ENCODE results near the gene OSGEPL1.
"Not testable (repeated sequence)": the region's sequence is repeated elsewhere in the genome, so short reads cannot be mapped to it uniquely, and the experiment has no call there.

The OSGEPL1 gene, protein sequence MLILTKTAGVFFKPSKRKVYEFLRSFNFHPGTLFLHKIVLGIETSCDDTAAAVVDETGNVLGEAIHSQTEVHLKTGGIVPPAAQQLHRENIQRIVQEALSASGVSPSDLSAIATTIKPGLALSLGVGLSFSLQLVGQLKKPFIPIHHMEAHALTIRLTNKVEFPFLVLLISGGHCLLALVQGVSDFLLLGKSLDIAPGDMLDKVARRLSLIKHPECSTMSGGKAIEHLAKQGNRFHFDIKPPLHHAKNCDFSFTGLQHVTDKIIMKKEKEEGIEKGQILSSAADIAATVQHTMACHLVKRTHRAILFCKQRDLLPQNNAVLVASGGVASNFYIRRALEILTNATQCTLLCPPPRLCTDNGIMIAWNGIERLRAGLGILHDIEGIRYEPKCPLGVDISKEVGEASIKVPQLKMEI

GRCh38 chr2:189762551-189763298, at the start of gene OSGEPL1:
TSS of gene OSGEPL1 (minus strand) at chr2:189762792. CDS start at chr2:189761640, 1,152 bp downstream.
- DNase-seq (ENCODE audit: low spot score) = peak; percentile 79

DNA sequence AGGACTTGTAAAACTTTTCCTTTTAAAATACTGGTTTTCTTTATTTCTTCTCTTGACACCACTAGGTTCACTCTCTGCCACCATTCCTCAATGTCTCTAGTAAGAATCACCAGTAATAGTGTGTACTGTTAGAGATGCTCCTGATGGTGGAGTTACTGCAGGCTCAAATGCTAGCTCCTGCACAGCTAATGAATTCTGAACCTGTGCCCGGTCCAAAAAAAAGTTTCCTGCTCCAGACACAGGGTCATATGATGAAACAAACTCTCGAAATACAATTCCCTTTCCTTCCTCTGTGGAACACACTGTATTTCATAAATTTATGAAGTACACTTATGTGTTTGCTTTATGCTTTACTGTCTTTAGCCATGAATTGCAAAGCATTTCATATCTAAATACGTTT, 40.8 kb upstream of the OSGEPL1 start:
- no peak for DNase-seq (ENCODE audit: low spot score)

- no peak for DNase-seq (ENCODE audit: low spot score)
These were observed 39.9 kb upstream of the OSGEPL1 start for GRCh38 chr2:189802396-189802912.

- DNase-seq (ENCODE audit: low spot score) = no peak
These were observed 36.9 kb upstream of the OSGEPL1 start for GRCh38 chr2:189799531-189799930.

- DNase-seq (ENCODE audit: low spot score) = no peak
These were observed 36.4 kb upstream of the OSGEPL1 start for GRCh38 chr2:189799030-189799331.

DNA sequence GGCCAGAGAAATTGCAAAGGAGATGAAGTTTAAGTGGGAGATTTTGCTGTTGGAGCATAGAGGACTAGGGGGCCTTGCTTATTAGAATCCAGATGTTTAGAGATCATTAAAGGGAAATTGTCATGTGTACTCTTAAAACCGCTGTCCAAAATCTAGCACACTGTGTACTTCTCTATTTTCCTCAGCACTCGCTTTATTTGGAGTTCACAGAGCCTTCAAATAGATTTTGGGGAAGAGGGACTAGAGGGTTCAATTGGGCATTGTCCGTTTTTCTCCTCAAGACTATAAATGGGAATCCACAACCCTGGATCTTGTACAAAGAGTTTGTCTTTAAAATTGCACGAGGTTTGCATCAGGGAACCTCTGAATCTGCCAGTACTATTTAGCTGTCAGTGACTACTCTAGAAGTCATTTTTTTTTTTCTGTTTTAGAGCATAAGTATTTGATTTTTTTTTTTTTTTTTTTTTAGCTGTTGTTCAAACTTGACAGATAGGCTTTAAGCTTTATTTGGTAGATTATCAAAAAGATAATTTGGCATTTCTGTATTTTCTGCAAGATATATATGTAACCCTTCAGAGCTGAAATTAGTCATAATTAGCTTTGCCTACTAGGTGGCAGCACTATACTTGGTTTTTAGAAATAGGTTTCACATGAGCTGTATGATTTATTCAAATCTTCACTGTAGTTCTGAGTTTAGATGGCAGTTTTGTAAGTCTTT, 35.9 kb upstream of the OSGEPL1 start:
- DNase-seq (ENCODE audit: low spot score) = peak; percentile 46

GRCh38 chr2:189797902-189798301, 35.3 kb upstream of the OSGEPL1 start:
- DNase-seq (ENCODE audit: low spot score) = no peak

DNA sequence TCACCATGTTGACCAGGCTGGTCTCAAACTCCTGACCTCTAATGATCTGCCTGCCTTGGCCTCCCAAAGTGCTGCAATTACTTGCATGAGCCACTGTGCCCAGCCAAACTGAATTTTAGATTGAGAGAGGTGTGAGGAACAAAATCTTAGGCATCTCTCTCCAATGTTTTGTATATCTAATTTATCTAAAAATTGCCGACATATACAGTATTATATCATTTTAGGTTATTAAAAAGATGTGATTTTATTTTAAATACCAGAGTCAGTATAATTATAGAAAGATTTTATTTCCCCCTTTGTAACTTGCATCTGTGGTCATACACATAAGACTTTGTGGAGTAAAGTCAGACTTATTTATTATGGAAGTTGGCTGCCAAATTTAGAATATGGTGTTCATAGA, 31.7 kb upstream of the OSGEPL1 start:
- DNase-seq (ENCODE audit: low spot score) = no peak

DNA sequence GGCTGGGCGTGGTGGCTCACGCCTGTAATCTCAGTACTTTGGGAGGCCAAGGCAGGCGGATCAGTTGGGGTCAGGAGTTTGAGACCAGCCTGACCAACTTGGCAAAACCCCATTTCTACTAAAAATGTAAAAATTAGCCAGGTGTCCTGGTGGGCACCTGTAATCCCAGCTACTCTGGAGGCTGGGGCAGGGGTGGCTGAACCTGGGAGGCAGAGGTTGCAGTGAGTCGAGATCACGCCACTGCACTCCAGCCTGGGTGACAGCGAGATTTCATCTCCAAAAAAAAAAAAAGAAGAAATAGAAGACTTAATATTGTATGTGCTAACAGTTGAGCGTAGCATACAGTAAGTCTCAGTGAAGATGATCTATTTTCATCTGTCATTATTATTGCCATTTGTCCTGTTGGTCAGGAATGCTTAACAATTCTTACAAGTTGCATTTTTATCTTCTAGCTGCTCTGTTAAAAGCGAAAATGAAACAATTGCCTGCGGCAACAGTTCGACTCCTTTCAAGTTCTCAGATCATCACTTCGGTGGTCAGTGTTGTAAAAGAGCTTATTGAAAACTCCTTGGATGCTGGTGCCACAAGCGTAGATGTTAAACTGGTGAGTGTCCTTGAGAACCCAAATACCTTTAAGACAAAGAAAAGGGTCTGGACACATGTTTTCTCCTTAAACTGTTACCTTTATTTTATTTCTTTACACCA, 28.9 kb upstream of the OSGEPL1 start:
- DNase-seq (ENCODE audit: low spot score) = no peak

DNA sequence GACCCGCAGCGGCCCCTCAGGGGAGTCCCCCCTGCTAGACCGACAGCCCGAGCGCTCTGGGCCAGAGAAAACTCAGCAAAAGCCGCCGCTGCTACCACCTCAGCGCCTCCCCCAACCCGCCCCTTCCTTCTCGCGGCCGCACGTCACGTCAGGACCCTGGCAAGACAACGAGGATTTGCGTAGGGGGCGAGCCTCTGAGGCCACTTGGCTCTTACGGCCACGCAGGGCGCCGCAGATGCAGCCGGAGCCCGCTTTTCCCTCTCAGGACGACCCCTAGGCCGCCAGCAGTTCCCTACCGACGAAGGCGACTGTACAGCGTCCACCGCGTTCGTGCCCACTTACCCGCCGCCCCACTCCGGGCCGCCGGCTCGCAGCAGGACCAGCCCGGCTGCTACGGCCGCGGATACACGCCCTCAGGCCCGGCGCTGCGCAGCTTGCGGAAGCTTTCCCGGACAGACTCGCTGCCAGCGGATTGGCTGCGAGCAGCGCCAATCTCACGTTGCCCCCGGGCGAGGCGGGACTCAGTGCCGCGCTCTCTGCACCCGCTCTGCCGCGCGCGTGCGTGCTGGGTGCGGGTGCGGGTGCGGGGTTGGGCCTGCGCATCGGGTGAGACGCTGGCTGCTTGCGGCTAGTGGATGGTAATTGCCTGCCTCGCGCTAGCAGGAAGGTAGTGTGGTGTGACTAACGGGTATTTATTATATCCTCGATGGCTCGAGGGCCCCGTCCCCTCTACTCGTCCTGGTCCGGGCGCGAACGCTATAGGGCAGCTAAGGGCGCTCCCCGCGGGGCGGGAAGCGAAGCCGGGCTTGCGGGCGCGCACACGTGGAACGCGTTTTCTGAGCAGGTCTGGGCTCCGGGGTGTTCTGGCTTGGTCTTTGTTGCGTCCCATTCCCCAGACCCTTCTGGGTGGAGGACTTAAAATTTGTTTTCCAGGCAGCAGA, 21.6 kb upstream of the OSGEPL1 start, which contains the start of the genes ORMDL1 and PMS1:
Gene ORMDL1, minus strand, starts transcription at position 413 of the 941 bp plus-strand sequence. CDS start 1,744 bp downstream, outside the sequence.
Gene PMS1, plus strand, starts transcription at position 524 of the 941 bp plus-strand sequence. CDS start 7,360 bp downstream, outside the sequence.
- DNase-seq (ENCODE audit: low spot score) = peak; percentile 97

DNA sequence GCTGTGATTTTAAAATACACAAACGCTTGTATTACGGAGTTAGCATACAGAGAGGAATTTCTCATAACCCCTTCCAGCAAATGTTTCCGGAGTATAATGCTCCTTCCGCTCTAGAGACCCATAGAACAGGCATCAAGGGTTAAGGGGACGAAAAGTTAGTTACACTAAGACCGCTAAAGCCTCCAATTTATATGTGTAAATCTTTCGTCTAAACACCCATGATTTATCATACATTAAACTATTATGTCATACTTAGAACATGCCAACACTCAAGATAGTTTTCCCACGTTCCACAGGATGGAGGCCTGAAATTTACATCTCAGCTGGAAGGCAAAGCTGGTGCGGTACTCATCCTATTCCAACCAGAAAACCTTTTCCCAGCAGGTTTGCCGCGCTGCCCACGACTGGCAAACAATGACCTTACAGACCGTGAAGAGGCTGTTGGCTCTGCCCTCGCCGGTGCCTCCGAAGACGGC, 20.9 kb upstream of the OSGEPL1 start:
- peak; percentile 8 for DNase-seq (ENCODE audit: low spot score)

GRCh38 chr2:189782221-189782671, 19.7 kb upstream of the OSGEPL1 start:
- DNase-seq (ENCODE audit: low spot score) = no peak

DNA sequence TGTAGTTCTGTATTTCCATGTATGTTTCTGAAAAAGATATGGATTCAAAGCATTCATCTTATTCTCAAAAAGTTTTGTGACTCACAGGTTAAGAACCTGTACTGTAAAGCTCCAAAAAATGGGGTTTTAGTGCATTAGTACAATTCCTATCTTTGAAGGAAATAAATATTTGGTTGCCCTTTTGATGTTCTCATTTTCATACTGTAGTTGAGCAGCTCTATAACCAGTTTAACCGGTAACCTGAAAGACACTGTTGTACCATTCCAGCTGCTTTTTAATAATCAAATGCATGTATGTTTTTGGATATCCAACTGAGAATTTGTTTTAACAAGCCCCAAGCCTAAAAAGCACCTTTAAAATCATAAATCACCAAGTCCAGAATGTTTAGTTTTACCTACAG, 9.6 kb upstream of the OSGEPL1 start:
- no peak for DNase-seq (ENCODE audit: low spot score)

GRCh38 chr2:189770590-189771322, 8.2 kb upstream of the OSGEPL1 start:
- DNase-seq (ENCODE audit: low spot score) = no peak

DNA sequence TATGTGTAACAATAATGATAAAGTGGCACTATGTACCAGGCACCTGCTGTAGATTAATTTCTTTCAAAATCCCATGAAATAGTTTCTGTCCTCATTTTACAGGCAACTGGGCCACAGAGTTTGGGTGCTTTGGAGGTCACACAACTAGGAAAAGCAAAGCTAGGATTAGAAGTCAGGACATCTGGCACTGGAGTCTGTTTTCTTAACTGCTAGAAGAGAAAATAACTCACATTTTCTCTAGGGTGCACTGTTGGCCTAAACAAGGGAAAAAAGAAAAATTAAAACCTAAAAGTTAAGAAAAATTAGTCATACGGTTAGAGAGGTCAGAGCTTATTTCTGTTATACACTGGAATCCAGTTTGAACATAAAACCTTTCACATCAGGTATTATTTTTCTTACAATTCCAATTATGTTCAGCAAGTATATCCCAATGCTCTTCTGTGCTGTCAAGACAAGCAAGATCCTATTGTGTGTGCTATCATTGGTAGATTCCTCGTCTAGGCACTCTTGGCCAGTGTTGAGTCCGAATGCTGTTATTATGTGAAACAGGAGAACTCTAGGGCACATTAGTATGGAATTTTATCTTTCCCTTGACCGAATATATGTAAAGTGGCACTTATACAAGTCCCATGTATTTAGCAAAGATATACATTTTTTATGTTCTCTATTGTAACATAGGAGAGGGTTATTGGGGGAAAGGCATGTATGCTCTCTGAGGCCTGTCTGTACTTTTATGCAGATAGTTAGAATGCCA, 1.5 kb upstream of the OSGEPL1 start:
- DNase-seq (ENCODE audit: low spot score) = no peak

- no peak for DNase-seq (ENCODE audit: low spot score)
These were observed 402 bp downstream of the OSGEPL1 start for GRCh38 chr2:189762229-189762550.

DNA sequence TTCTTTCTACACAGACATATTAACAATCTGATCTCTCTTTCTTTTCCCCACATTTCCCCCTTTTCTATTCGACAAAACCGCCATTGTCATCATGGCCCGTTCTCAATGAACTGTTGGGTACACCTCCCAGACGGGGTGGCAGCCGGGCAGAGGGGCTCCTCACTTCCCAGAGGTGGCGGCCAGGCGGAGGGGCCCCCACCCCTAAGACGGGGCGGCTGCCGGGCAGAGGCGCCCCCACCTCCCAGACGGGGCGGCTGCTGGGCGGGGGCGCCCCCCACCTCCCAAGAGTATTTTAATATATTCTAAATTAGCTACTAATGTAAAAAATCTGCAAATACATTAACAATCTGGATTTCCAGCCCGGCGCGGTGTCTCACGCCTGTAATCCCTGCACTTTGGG, 2.4 kb downstream of the OSGEPL1 start:
- not testable (repeated sequence) for DNase-seq (ENCODE audit: low spot score)

- DNase-seq (ENCODE audit: low spot score) = no peak
These were observed 6.2 kb downstream of the OSGEPL1 start for GRCh38 chr2:189756311-189756952.
